ENCODE data around the gene TSTD1. TPM values are rescaled to one million over a fixed set of nuclear protein-coding genes. Genes with fewer than 3 reads are reported as not detected.

TSTD1 gene
- total and polyA plus RNA-seq, 2 of the 8 experiments (the other 6 are each of a cell fraction or from before 2014, with no cell fraction given): 60.9 to 314 TPM

DNA sequence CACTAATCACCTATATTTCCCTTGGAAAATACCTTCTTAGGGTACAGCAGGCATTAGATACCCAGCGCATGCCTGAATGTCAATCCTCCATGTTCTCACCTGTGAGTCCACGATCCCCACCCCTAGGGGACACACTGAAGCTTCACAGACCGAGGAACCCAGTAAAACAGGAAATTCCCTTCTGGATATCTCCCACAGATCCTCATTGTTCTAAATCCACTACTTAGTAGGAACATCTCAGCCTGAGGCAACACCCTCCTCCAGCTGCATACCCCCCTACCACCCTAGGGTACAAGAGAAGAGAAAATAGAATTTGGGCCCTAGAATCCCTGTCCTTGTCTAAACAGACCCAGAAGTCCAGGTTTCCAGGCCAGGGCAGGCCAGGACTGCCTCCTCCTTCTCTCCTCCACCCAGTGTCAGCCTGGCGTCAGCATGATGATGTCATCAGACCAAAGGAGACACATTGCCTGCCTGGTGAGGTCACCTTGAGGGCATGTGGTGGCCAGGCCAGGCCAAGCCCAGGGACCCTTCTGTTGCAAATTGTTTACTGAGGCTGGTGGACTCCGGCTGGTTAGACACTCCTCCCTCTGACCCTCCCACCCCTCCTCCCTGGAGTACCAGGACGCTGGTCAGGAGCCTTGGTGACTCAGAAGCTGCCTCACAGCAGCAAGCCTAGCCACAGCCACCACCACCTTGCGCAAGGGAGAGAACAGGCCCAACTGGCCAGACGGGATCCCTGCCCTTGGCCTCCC, 44.4 kb upstream of the TSTD1 start:
- H3K23ac ChIP-seq (ENCODE audit: insufficient read length): no peak overlapping the region
- H3K18ac ChIP-seq (ENCODE audit: extremely low read depth, low read length): no peak overlapping the region
- H3K4me2 ChIP-seq (ENCODE audit: insufficient read depth in 1 of 2, low read depth in 2 of 2, low read length in 2 of 2): no peak overlapping the region
- H3K23me2 ChIP-seq (ENCODE audit: low read depth, low read length): no peaks in the 10 kb centered on the region
- peaks cover 0 to 6% (median 0%) of the 10 kb centered on the region in 4 experiments; a peak in 4 of 7 replicates for H3K4me1 ChIP-seq (replicated peaks in 1 of 4; ENCODE audit: control insufficient read depth in 3 of 4, insufficient read depth in 4 of 4, low read length in 3 of 4)
- H4K5ac ChIP-seq (ENCODE audit: insufficient read length, low read depth, low read length): no peak overlapping the region
- no peak overlapping the region for H2AK5ac ChIP-seq (ENCODE audit: low read depth, low read length)
- no peak overlapping the region for H2BK20ac ChIP-seq (ENCODE audit: low read length)
- H3K9ac ChIP-seq (replicated peaks in 1 of 4; ENCODE audit: extremely low read depth in 1 of 4, low read depth in 3 of 4, low read length in 3 of 4): no peak overlapping the region
- ChIA-PET CTCF (ENCODE audit: partially characterized antibody) (interaction anchor here (1.0 to 17.8 kb wide), 5 partner anchors 11 to 55 kb away, joined by 3 to 282 read pairs (median 4); partner anchors contain the start of genes ARHGAP30 and KLHDC9), POLR2A (ENCODE audit: partially characterized antibody) (interaction anchor here (1.8 kb wide), 1 partner anchor 13 kb away, joined by 4 read pairs; the partner anchor contains the start of gene ARHGAP30)
- 90% methylated on average over 7 of the region's 8 CpGs; no CpG with 5 or more reads in 1 of the 2 experiments for WGBS, 2 experiments (ENCODE audit: extremely low coverage in 1 of 2, insufficient coverage in 1 of 2, insufficient read length in 1 of 2, insufficient replicate concordance in 2 of 2, low coverage in 1 of 2, low lambda C conversion rate in 2 of 2, missing lambda C conversion rate in 1 of 2)
- H3K56ac ChIP-seq (replicated peaks; ENCODE audit: insufficient read length, low read depth, low read length): no peak overlapping the region
- H3K4me3 ChIP-seq (ENCODE audit: extremely low read depth in 1 of 4, insufficient read depth in 2 of 4, low read depth in 3 of 4, low read length in 4 of 4): no peak overlapping the region
- H2AFZ ChIP-seq (ENCODE audit: low read length): no peak overlapping the region
- DNase-seq (ENCODE audit: low read depth in 1 of 2, low spot score in 2 of 2) (no peak), FAIRE-seq (no peak)
- H3K27ac ChIP-seq (ENCODE audit: low read depth, low read length): no peak overlapping the region
- no peak overlapping the region for H3K14ac ChIP-seq (ENCODE audit: insufficient read length)
- H3K36me3 ChIP-seq (ENCODE audit: control insufficient read depth in 2 of 4, insufficient read depth in 4 of 4, low read length in 3 of 4): no peaks in the 10 kb centered on the region
- no peak overlapping the region for H4K8ac ChIP-seq (ENCODE audit: extremely low read depth, insufficient read depth, low read length)
- TF ChIP-seq CEBPB (IDR thresholded peaks at IDR 0.05; ENCODE audit: low read depth, low read length): 0 out of 2 replicates have a peak, but pooled peaks have one; percentile 17
- TF ChIP-seq CHD1 (IDR thresholded peaks at IDR 0.05; ENCODE audit: low read depth, low read length): no peak
- TF ChIP-seq CREB1 (IDR thresholded peaks at IDR 0.05): peak; percentile 46; the same call in 1 of the 2 replicates
- H2BK15ac ChIP-seq (ENCODE audit: low read length): no peak overlapping the region
- H2BK5ac ChIP-seq (ENCODE audit: low read depth, low read length): no peak overlapping the region
- H4K91ac ChIP-seq (replicated peaks; ENCODE audit: insufficient read length, low read length): no peak overlapping the region
- no peaks in the 10 kb centered on the region for H3K9me3 ChIP-seq (ENCODE audit: insufficient read depth in 2 of 2, low read depth in 1 of 2, low read length in 1 of 2)
- no peaks in the 10 kb centered on the region for H3K79me1 ChIP-seq (ENCODE audit: low read depth, low read length)
- H3K79me2 ChIP-seq (ENCODE audit: control insufficient read depth in 1 of 2, insufficient read depth in 2 of 2, low read length in 2 of 2): no peaks in the 10 kb centered on the region
- H2BK12ac ChIP-seq (ENCODE audit: low read depth, low read length): no peak overlapping the region
- no peak overlapping the region for H2BK120ac ChIP-seq (replicated peaks; ENCODE audit: low read depth, low read length)
- no peaks in the 10 kb centered on the region for H4K20me1 ChIP-seq (replicated peaks in 1 of 2; ENCODE audit: control insufficient read depth in 1 of 2, insufficient read depth in 2 of 2, low read length in 2 of 2)
- no peak overlapping the region for H3K4ac ChIP-seq (replicated peaks; ENCODE audit: insufficient read length, low read depth, low read length)
- H3K27me3 ChIP-seq (replicated peaks in 1 of 4; ENCODE audit: control insufficient read depth in 3 of 4, extremely low read depth in 1 of 4, insufficient read depth in 3 of 4, low read length in 3 of 4): no peaks in the 10 kb centered on the region

All from H1 (cell line).